Measurements from ENCODE around the gene NCAPG2. TPM values are rescaled to one million over a fixed set of nuclear protein-coding genes. Genes with fewer than 3 reads are reported as not detected.

NCAPG2 gene
- total and polyA plus RNA-seq, 7 experiments from 2014 or later: 1.3 to 88.7 (median 6.7) TPM

DNA sequence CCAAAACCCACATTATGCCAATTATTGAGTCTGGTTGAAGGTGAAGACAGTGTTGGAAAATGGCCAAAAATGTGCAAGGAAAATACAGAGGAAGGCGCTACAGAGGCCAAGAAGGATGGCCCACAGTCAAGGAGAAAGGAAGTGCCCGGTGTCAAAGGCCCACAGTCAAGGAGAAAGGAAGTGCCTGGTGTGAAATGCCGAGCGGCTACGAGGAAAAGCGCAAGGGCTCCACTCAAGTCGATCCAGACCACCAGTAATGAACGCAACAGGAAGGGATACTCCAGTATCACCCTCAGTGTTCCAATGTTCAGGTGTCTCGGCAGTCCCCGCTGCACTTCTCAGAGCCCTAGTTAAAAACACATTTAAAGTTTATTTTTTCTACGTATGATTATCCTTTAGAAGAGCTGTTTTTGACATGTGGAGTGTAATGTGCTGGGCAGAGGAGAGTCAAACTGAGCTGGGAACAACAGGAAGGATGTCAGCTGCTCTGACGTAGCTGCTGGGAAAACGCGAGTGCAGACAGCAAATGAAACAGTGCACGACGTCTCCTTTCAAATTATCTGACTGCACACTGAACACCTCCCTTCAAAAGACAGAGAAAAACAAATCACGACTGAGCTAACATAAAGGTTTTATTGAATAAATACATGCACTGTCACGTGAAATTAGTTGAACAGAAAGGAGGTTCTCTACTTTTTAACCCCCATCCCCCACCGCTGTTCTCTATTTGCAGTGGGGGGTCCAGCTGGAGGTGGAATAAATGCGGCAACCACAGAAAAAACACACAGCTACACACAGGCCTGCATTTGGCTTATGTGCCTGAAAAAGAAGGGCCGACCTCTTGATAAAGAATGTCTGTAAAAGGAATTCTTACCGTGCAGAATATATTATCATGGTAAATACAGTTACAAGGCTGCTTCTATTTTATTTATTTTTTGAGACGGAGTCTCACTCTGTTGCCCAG lies 26.1 kb upstream of the NCAPG2 start:
- ATAC-seq: no peak
- ChIA-PET CTCF (no interaction called here), POLR2A (interaction anchor here (0.6 to 0.8 kb wide), 2 partner anchors 18 to 36 kb away, joined by 3 read pairs; no protein-coding TSS in a partner anchor)
- H3K4me3 Mint-ChIP-seq: no peak overlapping the region
- Histone ChIP-seq H3K9me3 (ENCODE audit: control insufficient read depth in 2 of 3, low read length in 3 of 3) (no peaks in the 10 kb centered on the region), H3K27ac (ENCODE audit: low read depth, low read length) (no peak overlapping the region), H3K27me3 (ENCODE audit: control insufficient read depth in 2 of 2, insufficient read depth in 2 of 2, low read length in 2 of 2) (no peaks in the 10 kb centered on the region), H3K4me1 (ENCODE audit: control insufficient read depth in 2 of 2, insufficient read depth in 2 of 2, low read length in 2 of 2) (no peaks in the 10 kb centered on the region), H3K4me3 (ENCODE audit: low read length) (no peak overlapping the region), H3K36me3 (ENCODE audit: control insufficient read depth in 2 of 3, insufficient read depth in 3 of 3, low read length in 3 of 3) (peaks cover 8 to 44% (median 14%) of the 10 kb centered on the region in 3 experiments)
- intact Hi-C loops (cut with micrococcal nuclease): no loop called here
- DNase-seq: peak in 2 of 9 donors; percentile 15 to 28
- no peaks in the 10 kb centered on the region for H3K27me3 Mint-ChIP-seq
- H3K36me3 Mint-ChIP-seq: peaks cover 20 to 35% (median 28%) of the 10 kb centered on the region in 5 donors
- H3K27ac Mint-ChIP-seq: peak overlapping the region in 8 of 9 donors; percentile 2 to 78 (median 46)
- H3K4me1 Mint-ChIP-seq: peaks cover 0 to 33% (median 13%) of the 10 kb centered on the region in 7 donors
- H3K9me3 Mint-ChIP-seq: peaks cover 0 to 5% (median 0%) of the 10 kb centered on the region in 11 donors

DNA sequence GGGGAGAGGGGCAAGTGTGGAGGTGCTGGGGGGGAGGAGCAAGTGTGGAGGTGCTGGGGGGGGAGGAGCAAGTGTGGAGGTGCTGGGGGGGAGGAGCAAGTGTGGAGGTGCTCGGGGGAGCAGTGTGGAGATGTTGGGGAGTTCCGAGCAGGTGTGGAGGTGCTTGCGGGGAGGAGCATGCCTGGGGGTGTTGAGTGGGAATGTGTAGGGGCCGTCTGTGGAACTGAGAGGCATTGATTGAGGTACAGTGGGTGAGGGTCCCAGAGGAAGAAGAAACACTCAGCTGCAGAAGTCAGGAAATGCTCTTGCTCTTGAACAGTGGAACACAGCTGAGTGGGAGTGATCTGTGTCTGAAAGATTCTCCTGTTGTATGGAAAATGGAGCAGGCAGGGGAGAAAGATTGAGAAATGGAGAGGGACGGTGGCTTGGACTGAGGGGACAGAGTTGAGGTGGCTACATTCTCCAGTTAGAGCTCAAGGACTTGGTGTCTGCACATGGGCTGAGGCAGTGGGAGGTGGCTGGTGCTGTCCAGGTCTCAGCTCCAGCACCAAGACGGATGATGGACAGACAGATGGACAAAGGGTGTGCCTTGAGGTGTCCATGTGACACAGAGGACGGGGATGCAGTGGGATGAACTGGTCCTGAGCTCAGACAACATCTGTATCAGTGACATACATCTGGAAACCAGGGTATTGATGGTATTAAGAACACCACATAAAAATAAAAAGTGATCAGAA lies 25.2 kb upstream of the NCAPG2 start:
- Mint-ChIP-seq H3K4me3 (no peak overlapping the region), H3K4me1 (peaks cover 0 to 33% (median 13%) of the 10 kb centered on the region in 7 donors), H3K27me3 (no peaks in the 10 kb centered on the region), H3K36me3 (peaks cover 14 to 27% (median 23%) of the 10 kb centered on the region in 5 donors), H3K9me3 (peaks cover 0 to 6% (median 0%) of the 10 kb centered on the region in 11 donors), H3K27ac (peak overlapping the region in 8 of 9 donors; percentile 3 to 78 (median 60))
- Histone ChIP-seq H3K9me3 (ENCODE audit: control insufficient read depth in 2 of 3, low read length in 3 of 3) (no peaks in the 10 kb centered on the region), H3K36me3 (ENCODE audit: control insufficient read depth in 2 of 3, insufficient read depth in 3 of 3, low read length in 3 of 3) (peaks cover 8 to 35% (median 8%) of the 10 kb centered on the region in 3 experiments), H3K27ac (ENCODE audit: low read depth, low read length) (no peak overlapping the region), H3K4me3 (ENCODE audit: low read length) (no peak overlapping the region), H3K27me3 (ENCODE audit: control insufficient read depth in 2 of 2, insufficient read depth in 2 of 2, low read length in 2 of 2) (no peaks in the 10 kb centered on the region), H3K4me1 (ENCODE audit: control insufficient read depth in 2 of 2, insufficient read depth in 2 of 2, low read length in 2 of 2) (no peaks in the 10 kb centered on the region)
- POLR2A ChIA-PET: interaction anchor here (1.3 kb wide), 1 partner anchor 86 kb away, joined by 4 read pairs; no protein-coding TSS in a partner anchor
- CTCF ChIA-PET: interaction anchor here (0.6 kb wide), 1 partner anchor 247 kb away, joined by 3 read pairs; no protein-coding TSS in a partner anchor
- intact Hi-C loops (cut with micrococcal nuclease): no loop called here
- ATAC-seq (no peak), DNase-seq (no peak)

GRCh38 chr7:158728911-158729645 lies 24.5 kb upstream of the NCAPG2 start:
- POLR2A ChIA-PET: interaction anchor here (1.3 kb wide), 1 partner anchor 87 kb away, joined by 4 read pairs; no protein-coding TSS in a partner anchor
- ATAC-seq (no peak), DNase-seq (no peak)
- peaks cover 5 to 28% (median 8%) of the 10 kb centered on the region in 3 experiments for H3K36me3 ChIP-seq (ENCODE audit: control insufficient read depth in 2 of 3, insufficient read depth in 3 of 3, low read length in 3 of 3)
- no peaks in the 10 kb centered on the region for H3K27me3 Mint-ChIP-seq
- CTCF ChIA-PET: interaction anchor here (0.6 kb wide), 1 partner anchor 248 kb away, joined by 3 read pairs; no protein-coding TSS in a partner anchor
- peaks cover 0 to 10% (median 0%) of the 10 kb centered on the region in 11 donors for H3K9me3 Mint-ChIP-seq
- peaks cover 12 to 22% (median 20%) of the 10 kb centered on the region in 5 donors for H3K36me3 Mint-ChIP-seq
- H3K27ac Mint-ChIP-seq: peak overlapping the region in 5 of 9 donors; percentile 44 to 82 (median 62)
- no peak overlapping the region for H3K27ac ChIP-seq (ENCODE audit: low read depth, low read length)
- H3K4me3 ChIP-seq (ENCODE audit: low read length): no peak overlapping the region
- no peak overlapping the region for H3K4me3 Mint-ChIP-seq
- H3K27me3 ChIP-seq (ENCODE audit: control insufficient read depth in 2 of 2, insufficient read depth in 2 of 2, low read length in 2 of 2): no peaks in the 10 kb centered on the region
- no peaks in the 10 kb centered on the region for H3K9me3 ChIP-seq (ENCODE audit: control insufficient read depth in 2 of 3, low read length in 3 of 3)
- H3K4me1 Mint-ChIP-seq: peaks cover 0 to 33% (median 16%) of the 10 kb centered on the region in 7 donors
- intact Hi-C loops (cut with micrococcal nuclease): no loop called here
- no peaks in the 10 kb centered on the region for H3K4me1 ChIP-seq (ENCODE audit: control insufficient read depth in 2 of 2, insufficient read depth in 2 of 2, low read length in 2 of 2)

DNA sequence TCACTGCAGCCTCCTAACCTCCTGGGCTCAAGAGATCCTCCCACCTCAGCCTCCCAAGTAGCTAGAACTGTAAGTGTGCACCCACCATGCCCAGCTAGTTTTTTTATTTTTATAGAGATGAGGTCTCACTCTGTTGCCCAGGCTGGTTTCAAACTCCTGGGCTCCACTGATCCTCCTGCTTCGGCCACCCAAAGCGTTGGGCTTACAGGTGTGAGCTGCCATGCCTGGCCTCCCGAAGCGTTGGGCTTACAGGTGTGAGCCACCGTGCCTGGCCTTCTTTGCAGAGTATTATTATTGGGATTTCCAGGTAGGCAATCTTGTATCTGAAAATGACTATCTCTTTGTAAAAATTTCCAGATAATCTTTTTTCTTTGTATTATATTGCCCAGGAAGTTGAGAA lies 23.1 kb upstream of the NCAPG2 start:
- Histone ChIP-seq H3K27me3 (ENCODE audit: control insufficient read depth in 2 of 2, insufficient read depth in 2 of 2, low read length in 2 of 2) (no peaks in the 10 kb centered on the region), H3K36me3 (ENCODE audit: control insufficient read depth in 2 of 3, insufficient read depth in 3 of 3, low read length in 3 of 3) (peaks cover 0 to 18% (median 4%) of the 10 kb centered on the region in 3 experiments), H3K4me1 (ENCODE audit: control insufficient read depth in 2 of 2, insufficient read depth in 2 of 2, low read length in 2 of 2) (no peaks in the 10 kb centered on the region), H3K9me3 (ENCODE audit: control insufficient read depth in 2 of 3, low read length in 3 of 3) (no peaks in the 10 kb centered on the region), H3K4me3 (ENCODE audit: low read length) (no peak overlapping the region), H3K27ac (ENCODE audit: low read depth, low read length) (no peak overlapping the region)
- peak overlapping the region in 1 of 9 donors; percentile 54 for H3K27ac Mint-ChIP-seq
- peaks cover 11 to 20% (median 16%) of the 10 kb centered on the region in 5 donors for H3K36me3 Mint-ChIP-seq
- H3K27me3 Mint-ChIP-seq: no peaks in the 10 kb centered on the region
- intact Hi-C loops (cut with micrococcal nuclease): no loop called here
- peaks cover 0 to 10% (median 0%) of the 10 kb centered on the region in 11 donors for H3K9me3 Mint-ChIP-seq
- no peak for ATAC-seq
- ChIA-PET CTCF (no interaction called here), POLR2A (no interaction called here)
- DNase-seq: no peak
- no peak overlapping the region for H3K4me3 Mint-ChIP-seq
- H3K4me1 Mint-ChIP-seq: peaks cover 0 to 33% (median 16%) of the 10 kb centered on the region in 7 donors

DNA sequence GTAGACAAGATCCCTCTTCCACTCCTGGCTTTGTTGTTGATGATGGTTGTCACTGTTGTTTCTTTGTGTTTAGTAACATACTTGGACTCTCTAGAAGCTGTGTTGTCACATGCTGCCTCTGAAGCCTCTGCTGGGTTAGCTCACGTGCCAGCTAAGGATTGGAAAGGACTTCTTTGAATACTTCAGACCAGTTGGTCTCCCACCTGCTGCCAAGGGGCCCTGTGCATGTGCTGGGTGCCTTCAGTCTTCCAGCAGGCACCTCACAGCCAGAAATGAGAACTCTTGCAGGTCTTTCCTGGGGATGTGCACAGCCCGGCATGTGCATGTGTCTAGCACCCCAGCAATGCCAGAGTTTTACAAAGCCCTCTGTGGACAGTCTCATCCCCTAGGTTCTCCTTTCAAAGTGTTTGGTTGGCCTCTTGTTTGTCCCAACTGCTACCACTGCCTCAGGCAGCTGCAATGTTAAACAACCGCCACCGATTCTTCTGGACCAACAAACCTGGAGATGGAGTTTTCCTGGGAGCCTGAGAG lies 21.7 kb upstream of the NCAPG2 start:
- H3K27me3 ChIP-seq (ENCODE audit: control insufficient read depth in 2 of 2, insufficient read depth in 2 of 2, low read length in 2 of 2): no peaks in the 10 kb centered on the region
- POLR2A ChIA-PET: interaction anchor here (0.9 kb wide), 2 partner anchors 10 to 20 kb away, joined by 3 read pairs; no protein-coding TSS in a partner anchor
- Mint-ChIP-seq H3K4me1 (peaks cover 0 to 23% (median 15%) of the 10 kb centered on the region in 7 donors), H3K4me3 (no peak overlapping the region), H3K27ac (peak overlapping the region in 3 of 9 donors; percentile 48 to 70 (median 52)), H3K9me3 (peaks cover 0 to 10% (median 0%) of the 10 kb centered on the region in 11 donors), H3K27me3 (no peaks in the 10 kb centered on the region), H3K36me3 (peaks cover 11 to 16% (median 14%) of the 10 kb centered on the region in 5 donors)
- no peaks in the 10 kb centered on the region for H3K4me1 ChIP-seq (ENCODE audit: control insufficient read depth in 2 of 2, insufficient read depth in 2 of 2, low read length in 2 of 2)
- CTCF ChIA-PET: no interaction called here
- H3K9me3 ChIP-seq (ENCODE audit: control insufficient read depth in 2 of 3, low read length in 3 of 3): no peaks in the 10 kb centered on the region
- no peak for DNase-seq
- H3K4me3 ChIP-seq (ENCODE audit: low read length): no peak overlapping the region
- H3K27ac ChIP-seq (ENCODE audit: low read depth, low read length): no peak overlapping the region
- ATAC-seq: no peak
- H3K36me3 ChIP-seq (ENCODE audit: control insufficient read depth in 2 of 3, insufficient read depth in 3 of 3, low read length in 3 of 3): peaks cover 0 to 9% (median 4%) of the 10 kb centered on the region in 3 experiments
- intact Hi-C loops (cut with micrococcal nuclease): no loop called here

DNA sequence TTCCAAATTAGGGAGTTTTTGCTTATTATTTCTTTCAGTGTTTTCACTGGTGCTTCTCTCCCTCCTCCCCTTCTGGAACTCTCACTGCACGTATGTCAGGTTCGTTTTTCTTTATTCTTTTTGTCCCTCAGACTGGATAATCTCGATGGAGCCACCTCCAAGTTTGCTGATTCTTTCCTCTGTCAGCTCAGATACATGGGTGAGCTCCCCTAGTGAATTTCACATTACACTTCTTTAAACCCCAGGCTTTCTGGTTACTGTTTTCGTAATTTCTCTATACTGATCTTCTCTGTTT lies 20.8 kb upstream of the NCAPG2 start:
- H3K27me3 Mint-ChIP-seq: no peaks in the 10 kb centered on the region
- Histone ChIP-seq H3K36me3 (ENCODE audit: control insufficient read depth in 2 of 3, insufficient read depth in 3 of 3, low read length in 3 of 3) (peaks cover 0 to 4% (median 0%) of the 10 kb centered on the region in 3 experiments), H3K4me3 (ENCODE audit: low read length) (no peak overlapping the region), H3K9me3 (ENCODE audit: control insufficient read depth in 2 of 3, low read length in 3 of 3) (no peaks in the 10 kb centered on the region), H3K27ac (ENCODE audit: low read depth, low read length) (no peak overlapping the region), H3K27me3 (ENCODE audit: control insufficient read depth in 2 of 2, insufficient read depth in 2 of 2, low read length in 2 of 2) (no peaks in the 10 kb centered on the region), H3K4me1 (ENCODE audit: control insufficient read depth in 2 of 2, insufficient read depth in 2 of 2, low read length in 2 of 2) (no peaks in the 10 kb centered on the region)
- intact Hi-C loops (cut with micrococcal nuclease): no loop called here
- POLR2A ChIA-PET: no interaction called here
- H3K4me3 Mint-ChIP-seq: no peak overlapping the region
- peaks cover 0 to 17% (median 12%) of the 10 kb centered on the region in 7 donors for H3K4me1 Mint-ChIP-seq
- H3K36me3 Mint-ChIP-seq: peaks cover 8 to 11% (median 9%) of the 10 kb centered on the region in 5 donors
- peaks cover 0 to 10% (median 0%) of the 10 kb centered on the region in 11 donors for H3K9me3 Mint-ChIP-seq
- DNase-seq (no peak), ATAC-seq (no peak)
- H3K27ac Mint-ChIP-seq: peak overlapping the region in 3 of 9 donors; percentile 10 to 42 (median 40)
- CTCF ChIA-PET: no interaction called here
